SHP77 treated with DMSO at 0.1 percent for 48 hours (cell line): ENCODE data around the gene ARMC8.

Source experiments
- DNase-seq: peaks from one replicate; lab custom pipeline; 2025; lab: John Stamatoyannopoulos, UW

ARMC8 gene

GRCh38 chr3:138197524-138197923, 10.4 kb downstream of the ARMC8 start:
- DNase-seq = no peak

- DNase-seq = no peak
Observed at GRCh38 chr3:138199851-138200250, 12.8 kb downstream of the ARMC8 start.

GRCh38 chr3:138200424-138200823, 13.3 kb downstream of the ARMC8 start:
- no peak for DNase-seq

DNA sequence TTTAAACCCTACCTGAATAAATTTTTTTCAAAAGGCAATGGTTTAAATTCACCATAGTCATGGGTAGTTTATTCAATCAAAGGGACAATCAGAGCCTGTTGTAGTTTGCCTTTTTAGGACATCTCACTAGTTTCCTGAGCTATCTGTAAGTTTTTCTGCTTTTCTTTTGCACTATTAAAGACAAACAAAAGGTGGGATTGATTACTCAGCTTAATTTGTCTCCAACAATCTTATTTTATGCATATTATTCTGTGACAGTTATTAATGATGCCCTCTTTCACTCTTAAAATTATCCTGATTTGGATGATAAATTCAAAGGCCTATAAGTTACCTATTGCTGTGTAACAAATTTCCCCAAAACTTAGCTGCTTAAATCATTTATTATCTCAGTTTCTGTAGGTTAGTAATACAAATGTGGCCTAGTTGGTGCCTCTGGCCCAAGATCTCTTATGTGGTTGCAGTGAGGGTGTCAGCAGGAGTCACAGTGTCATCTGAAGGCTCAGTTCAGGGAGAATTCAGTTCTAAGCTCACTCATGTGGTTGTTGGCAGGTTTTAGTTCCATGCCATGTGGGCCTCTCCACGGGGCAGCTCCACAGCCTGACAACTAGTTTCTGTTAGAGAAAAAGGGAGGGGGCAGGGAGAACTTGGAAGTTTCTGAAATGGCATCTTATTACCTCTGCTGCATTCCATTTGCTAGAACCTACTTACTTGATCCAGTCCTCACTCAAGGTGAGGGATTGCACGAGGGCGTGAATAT, 16.0 kb downstream of the ARMC8 start:
- no peak for DNase-seq

- no peak for DNase-seq
Observed at GRCh38 chr3:138203938-138204337, 16.8 kb downstream of the ARMC8 start.

GRCh38 chr3:138205527-138205926, 18.4 kb downstream of the ARMC8 start:
- DNase-seq = no peak

- DNase-seq = no peak
Observed at GRCh38 chr3:138206196-138206595, 19.1 kb downstream of the ARMC8 start.

DNA sequence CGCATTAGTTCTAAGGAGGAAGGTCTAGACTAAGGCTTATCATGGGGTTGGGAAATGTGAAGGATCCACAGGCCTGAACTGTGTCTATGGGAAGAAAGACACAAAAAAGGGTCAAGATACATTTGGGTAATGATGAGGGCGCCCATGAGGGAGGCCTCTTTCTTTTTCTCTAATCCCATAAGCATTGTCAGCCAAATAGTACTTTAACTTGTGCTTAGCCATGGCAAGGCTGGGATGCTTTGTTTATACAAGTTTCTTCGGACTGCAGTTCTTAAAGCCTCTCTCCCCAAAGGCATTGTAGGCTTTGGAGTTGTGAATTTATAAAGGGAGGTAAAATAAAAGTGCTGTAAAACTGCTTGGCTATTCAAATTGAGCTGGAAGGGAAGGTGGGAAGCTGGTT, 23.4 kb downstream of the ARMC8 start:
- DNase-seq = no peak

- DNase-seq = no peak
Observed at GRCh38 chr3:138213398-138214085, 26.4 kb downstream of the ARMC8 start.

GRCh38 chr3:138219255-138219654, 32.2 kb downstream of the ARMC8 start:
- no peak for DNase-seq

DNA sequence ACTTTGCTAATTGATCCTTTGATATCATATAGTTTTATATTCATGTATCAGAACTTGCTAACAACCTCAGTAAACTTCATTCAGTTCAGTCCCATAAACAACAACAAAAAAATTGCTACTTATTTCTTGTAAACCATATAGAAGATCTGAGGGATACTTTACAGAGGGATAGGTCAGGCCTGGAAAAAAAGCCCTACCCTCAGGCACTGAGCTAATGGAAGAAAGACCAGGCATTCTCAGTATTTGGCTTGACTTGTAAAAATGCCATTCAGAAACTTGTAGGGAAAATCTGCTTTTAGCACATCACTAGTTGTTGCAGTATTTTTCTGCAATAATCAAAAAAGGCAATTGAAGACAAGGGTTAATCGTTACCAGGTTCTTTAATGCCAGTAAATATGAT, 33.1 kb downstream of the ARMC8 start:
- no peak for DNase-seq

- no peak for DNase-seq
Observed at GRCh38 chr3:138220788-138221187, 33.7 kb downstream of the ARMC8 start.

DNA sequence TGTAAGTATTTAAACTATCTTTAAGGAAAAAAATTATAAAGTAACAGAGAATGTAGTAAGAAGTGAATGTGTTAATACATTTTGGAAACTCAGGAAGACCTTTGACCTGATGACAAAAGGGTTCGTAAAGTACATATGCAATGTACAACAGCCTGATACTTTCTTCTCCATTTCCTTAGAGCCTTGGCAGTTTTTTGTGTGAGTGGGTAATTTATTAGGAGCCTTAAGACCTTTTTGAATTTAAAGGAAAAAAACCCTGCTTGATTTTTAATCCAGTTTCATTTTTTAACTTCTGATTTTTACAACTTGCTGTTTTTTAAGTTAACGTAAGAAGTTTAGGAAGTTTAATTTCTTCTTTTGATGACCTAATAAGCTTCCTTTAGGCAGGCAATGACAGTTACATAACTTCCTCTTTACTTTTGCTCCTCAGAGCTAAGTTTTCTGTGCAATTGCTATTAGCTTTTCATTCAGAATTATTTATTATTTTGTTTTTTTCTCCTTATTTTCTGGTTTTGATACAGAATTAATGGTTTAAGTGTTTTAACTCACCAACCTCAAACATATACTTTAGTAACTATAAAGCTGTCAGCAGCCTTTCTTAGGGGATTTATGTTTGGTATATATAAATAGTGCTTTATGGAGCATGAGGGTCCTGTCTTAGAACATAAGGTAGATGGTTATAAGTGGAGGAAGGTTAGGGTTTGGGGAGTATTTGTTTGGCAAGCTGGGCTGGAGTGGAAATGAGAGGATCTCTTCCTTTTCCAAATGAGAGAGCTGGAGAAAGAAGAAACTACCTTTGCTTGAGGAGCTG, 35.2 kb downstream of the ARMC8 start:
- no peak for DNase-seq

DNA sequence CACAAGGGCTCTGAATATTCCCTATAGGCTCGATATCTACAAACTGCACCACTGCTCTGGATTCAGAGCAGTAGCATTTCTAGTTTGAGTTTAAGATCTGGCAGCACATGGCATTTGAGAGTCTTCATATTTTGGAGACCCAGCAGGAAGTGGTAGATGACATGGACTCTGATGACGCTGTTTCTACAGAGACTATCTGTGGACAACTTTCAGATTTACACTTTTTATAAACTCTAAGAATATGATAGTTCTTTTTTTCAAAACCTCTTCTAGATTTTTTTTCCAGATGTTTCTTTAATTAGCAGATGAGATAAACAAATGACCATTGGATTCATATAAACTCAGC, 35.8 kb downstream of the ARMC8 start:
- no peak for DNase-seq

GRCh38 chr3:138227650-138228049, 40.5 kb downstream of the ARMC8 start:
- no peak for DNase-seq

- no peak for DNase-seq
Observed at GRCh38 chr3:138230525-138230924, 43.4 kb downstream of the ARMC8 start.

GRCh38 chr3:138232705-138233364, 45.7 kb downstream of the ARMC8 start:
- DNase-seq = no peak

DNA sequence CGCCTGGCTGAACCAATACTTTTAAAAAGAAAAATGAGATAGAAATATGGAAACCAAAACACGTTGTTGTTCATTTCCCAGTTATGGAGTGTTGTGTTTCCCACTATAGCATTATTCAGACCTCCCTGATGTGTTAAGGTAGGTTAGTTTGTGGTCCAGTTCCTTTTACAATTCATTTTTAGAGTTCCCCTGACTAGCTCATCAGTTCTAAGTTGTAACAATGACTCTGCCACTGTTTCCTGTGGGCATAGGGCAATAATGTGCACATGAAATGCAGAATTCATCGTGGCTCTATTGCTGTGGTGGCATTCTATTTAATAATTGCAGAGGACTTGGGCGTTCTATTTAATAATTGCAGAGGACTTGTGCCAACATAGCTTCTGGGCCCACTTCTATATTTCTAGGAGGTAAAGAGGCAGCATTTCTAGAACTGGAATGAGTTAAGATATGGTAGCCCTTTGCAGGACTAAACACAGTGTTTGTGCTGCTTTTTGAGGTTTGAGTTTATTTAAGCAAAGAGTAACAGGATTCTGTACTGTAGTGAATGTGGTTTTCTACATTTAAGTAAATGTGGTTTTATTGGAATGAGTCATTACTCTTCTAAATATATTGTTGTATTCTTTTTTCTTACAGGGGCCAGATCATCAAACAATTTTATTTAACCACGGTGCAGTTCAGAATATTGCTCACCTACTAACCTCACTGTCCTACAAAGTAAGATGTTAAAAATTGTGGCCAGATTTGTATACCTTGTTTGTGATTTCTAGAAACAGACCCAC, 47.5 kb downstream of the ARMC8 start:
- no peak for DNase-seq

DNA sequence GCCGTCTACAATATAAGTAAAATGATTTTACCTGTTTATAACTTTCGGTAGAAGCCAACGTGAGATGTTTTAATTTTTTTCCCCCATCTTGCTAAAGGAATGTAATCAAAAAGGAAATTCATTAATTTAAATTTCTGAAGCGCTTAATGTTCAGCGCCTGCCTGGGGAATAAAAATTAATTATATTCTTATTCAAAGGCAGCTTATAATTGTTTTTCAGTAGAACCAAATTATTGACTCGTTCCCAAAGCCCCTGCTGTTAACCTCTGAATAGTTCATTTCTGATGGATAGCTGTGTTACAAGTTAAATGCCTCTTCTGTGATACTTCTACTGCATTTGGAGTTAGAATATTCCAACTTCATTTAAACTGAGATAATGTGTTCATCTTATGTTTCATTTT, 51.6 kb downstream of the ARMC8 start:
- DNase-seq = no peak

- no peak for DNase-seq
Observed at GRCh38 chr3:138241061-138241460, 54.0 kb downstream of the ARMC8 start.

- no peak for DNase-seq
Observed at GRCh38 chr3:138241676-138242075, 54.6 kb downstream of the ARMC8 start.

DNA sequence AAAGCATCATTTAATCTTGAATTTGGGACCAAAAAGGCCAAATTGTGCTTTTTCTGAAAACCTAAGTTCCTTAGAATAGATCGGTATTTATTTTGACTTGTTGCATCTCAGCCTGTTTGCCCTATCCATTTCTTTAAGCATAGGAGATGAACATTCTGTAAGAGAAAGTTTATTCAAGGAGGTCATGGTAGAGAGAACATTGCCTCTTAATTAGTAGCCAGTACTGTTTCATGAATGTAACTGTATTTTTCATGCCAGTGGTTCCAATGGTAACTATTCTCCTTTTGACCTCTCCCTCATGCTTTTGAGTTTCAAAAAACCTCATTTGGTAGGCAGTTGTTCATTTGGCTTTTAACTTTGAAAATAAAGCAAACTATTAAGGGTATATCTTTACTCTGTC, 55.4 kb downstream of the ARMC8 start:
- no peak for DNase-seq
